Ascending aorta (tissue), 2 donors: Measurements from ENCODE around the gene SLC34A1. TPM values are rescaled to one million over a fixed set of nuclear protein-coding genes. Genes with fewer than 3 reads are reported as not detected.
"Not testable (repeated sequence)": the region's sequence is repeated elsewhere in the genome, so short reads cannot be mapped to it uniquely, and the experiment has no call there.

ENCODE experiments used
- DNase-seq, 2 donors: peaks; one replicate each; pipeline ENCODE4 v3.0.0-alpha.2; 2019; ENCODE audit warnings: low spot score in 2 of 2
- H3K27ac ChIP-seq, 2 donors: fragments of 200-600 bp; sonication (generic); one replicate each; pipeline ENCODE4 v1.5.1; 2016 to 2017; ENCODE audit warnings: mild to moderate bottlenecking in 1 of 2
- H3K27me3 ChIP-seq: fragments of 200-600 bp; sonication (generic); one replicate; pipeline ENCODE4 v1.5.1; 2017
- H3K36me3 ChIP-seq, 2 donors: fragments of 200-600 bp; sonication (generic); one replicate each; pipeline ENCODE4 v1.5.1; 2016
- H3K4me1 ChIP-seq, 2 donors: fragments of 200-600 bp; sonication (generic); one replicate each; pipeline ENCODE4 v1.5.1; 2016 to 2017; ENCODE audit warnings: mild to moderate bottlenecking in 1 of 2
- H3K4me3 ChIP-seq, 2 donors: fragments of 200-600 bp; sonication (generic); one replicate each; pipeline ENCODE4 v1.5.1; 2016 to 2017; ENCODE audit warnings: mild to moderate bottlenecking in 1 of 2
- H3K9me3 ChIP-seq, 2 donors: fragments of 200-600 bp; sonication (generic); one replicate each; pipeline ENCODE4 v1.5.1; 2016
- intact Hi-C: fragments of 100-400 bp; cut with DNase I; formaldehyde crosslinking; loops from one replicate; pipeline ENCODE4 v1.15.1; 2023
- total RNA-seq: library from RNA; depleted of rRNA; stranded (reverse); fragments of >200 nt; gene quantifications from one replicate; pipeline ENCODE4 v1.1.0, GENCODE V29; 2016
- TF ChIP-seq, protein P1 (sequence below), 3 experiments: fragments of 200-600 bp in 2 of 3; fragments of 450-650 bp in 1 of 3; sonication (generic) in 2 of 3; IDR thresholded peaks; one replicate each; pipeline ENCODE4 v1.5.1; 2016 to 2019; ENCODE audit warnings: antibody characterized with exemption in 3 of 3, mild to moderate bottlenecking in 1 of 3, moderate library complexity in 1 of 3

The SLC34A1 gene
- total RNA-seq, 1 donor from 2014 or later, result not detected

DNA sequence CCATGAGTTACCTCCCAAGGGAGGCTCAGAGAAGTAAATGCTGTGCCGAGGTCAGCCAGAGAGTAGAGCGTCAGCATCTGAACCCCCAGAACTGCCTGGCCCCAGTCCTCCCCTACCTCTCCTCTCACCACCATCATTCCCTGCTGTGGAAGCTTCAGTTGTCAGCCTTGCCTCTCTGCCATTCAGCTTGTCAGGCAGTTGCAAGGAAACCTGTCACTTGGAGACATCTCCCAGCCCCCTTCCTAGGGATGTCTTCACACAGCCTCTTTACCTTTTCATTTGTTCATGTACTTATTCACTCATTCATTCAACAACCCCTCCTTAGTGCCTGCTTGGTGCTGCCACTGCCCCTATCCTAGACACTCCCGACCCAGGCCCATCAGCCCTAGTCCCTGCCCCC, 24.4 kb upstream of the SLC34A1 start:
- Histone ChIP-seq H3K4me1 (peaks cover 0 to 9% of the 10 kb centered on the region in 2 donors), H3K27me3 (no peaks in the 10 kb centered on the region), H3K27ac (no peak overlapping the region), H3K36me3 (no peaks in the 10 kb centered on the region), H3K9me3 (no peaks in the 10 kb centered on the region), H3K4me3 (no peak overlapping the region)
- DNase-seq, result no peak
- TF ChIP-seq, protein P1, sequence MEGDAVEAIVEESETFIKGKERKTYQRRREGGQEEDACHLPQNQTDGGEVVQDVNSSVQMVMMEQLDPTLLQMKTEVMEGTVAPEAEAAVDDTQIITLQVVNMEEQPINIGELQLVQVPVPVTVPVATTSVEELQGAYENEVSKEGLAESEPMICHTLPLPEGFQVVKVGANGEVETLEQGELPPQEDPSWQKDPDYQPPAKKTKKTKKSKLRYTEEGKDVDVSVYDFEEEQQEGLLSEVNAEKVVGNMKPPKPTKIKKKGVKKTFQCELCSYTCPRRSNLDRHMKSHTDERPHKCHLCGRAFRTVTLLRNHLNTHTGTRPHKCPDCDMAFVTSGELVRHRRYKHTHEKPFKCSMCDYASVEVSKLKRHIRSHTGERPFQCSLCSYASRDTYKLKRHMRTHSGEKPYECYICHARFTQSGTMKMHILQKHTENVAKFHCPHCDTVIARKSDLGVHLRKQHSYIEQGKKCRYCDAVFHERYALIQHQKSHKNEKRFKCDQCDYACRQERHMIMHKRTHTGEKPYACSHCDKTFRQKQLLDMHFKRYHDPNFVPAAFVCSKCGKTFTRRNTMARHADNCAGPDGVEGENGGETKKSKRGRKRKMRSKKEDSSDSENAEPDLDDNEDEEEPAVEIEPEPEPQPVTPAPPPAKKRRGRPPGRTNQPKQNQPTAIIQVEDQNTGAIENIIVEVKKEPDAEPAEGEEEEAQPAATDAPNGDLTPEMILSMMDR (IDR thresholded peaks at IDR 0.05), result no peak
- intact Hi-C loops, result no loop called here

DNA sequence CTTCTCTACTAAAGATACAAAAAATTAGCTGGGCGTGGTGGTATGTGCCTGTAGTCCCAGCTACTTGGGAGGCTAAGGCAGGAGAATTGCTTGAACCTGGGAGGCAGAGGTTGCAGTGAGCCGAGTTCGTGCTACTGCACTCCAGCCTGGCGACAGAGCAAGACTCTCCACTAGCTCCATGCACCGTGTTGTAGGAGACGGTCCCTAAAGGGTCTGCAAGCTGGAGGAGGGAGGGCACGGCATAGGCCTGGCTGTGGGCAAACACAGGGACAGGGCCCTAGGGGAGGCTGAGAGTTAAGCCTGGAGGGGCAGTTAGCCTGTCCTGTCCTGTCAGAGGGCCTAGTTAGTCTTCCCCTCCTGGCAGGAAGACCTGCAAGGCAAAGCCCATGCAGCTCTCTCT, 23.5 kb upstream of the SLC34A1 start:
- intact Hi-C loops, H3K4me3 ChIP-seq, H3K4me1 ChIP-seq, H3K36me3 ChIP-seq, DNase-seq, H3K9me3 ChIP-seq, H3K27ac ChIP-seq, H3K27me3 ChIP-seq: not testable (repeated sequence)

DNA sequence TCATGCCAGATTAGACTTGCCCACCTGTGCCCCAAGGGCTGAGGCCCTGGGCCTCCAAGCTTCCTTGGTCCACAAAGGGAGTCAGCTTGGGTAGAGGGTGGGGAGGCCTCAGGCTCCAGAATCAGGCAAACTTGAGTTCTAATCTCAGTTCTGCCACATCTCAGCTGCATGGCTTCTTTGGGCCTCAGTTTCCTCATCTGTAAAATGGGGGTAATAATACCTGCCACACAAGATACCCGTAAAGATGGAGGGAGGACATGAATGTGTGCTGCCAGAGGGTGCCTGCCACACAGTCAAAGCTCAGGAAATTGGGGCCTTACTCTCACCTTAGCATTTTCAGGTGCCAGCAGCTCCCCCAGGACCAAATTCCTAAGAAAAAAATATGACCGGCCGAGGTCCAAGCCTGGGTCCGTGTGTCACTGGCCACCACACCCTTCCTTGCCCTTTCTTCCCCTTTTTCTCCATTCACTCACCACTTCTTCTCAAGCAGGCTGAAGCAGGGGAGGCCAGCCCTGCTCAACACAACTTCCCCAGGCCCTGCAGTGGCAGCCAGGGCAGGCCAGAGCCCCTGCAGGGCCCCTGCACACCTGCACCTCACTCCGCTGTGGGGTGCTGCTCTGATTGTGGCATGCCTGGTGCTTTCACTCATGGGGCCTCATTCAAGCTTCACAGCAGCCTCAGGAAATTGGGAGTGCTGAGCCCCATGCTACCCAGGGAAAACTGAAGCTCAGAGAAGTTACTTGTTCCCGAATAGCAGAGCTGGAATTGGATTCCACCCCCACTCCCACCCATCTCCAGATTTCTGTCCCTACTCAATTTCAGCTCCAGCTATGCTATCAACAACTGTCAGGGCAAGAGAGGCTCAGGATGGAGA, 22.6 kb upstream of the SLC34A1 start:
- no peak for DNase-seq
- H3K36me3 ChIP-seq, result no peaks in the 10 kb centered on the region

DNA sequence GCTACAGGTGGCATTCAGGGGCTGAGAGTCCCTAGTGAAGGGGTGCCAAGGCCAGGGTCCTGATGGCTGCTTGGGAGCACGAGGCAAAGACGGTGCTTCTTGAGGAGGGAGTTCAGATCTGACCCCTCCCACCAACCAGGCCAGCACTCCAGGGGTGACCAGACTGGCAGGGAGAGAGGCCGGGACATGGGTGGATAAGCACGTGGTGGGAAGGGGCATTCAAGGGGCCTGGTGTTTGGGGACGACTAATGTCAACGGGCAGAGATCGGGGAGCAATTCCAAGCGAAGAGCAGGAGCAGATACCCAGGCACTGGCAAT, 22.0 kb upstream of the SLC34A1 start:
- H3K27me3 ChIP-seq, result no peaks in the 10 kb centered on the region
- no peak for DNase-seq
- TF ChIP-seq, protein P1 (IDR thresholded peaks at IDR 0.05), result no peak
- H3K4me1 ChIP-seq, result peaks cover 5 to 14% of the 10 kb centered on the region in 2 donors
- H3K9me3 ChIP-seq, result no peaks in the 10 kb centered on the region
- H3K27ac ChIP-seq, result no peak overlapping the region
- intact Hi-C loops, result no loop called here
- H3K4me3 ChIP-seq, result no peak overlapping the region
- no peaks in the 10 kb centered on the region for H3K36me3 ChIP-seq

More for the DNA sequence above, 22.6 kb upstream of the SLC34A1 start:
- no peaks in the 10 kb centered on the region for H3K9me3 ChIP-seq
- H3K27me3 ChIP-seq, result no peaks in the 10 kb centered on the region
- TF ChIP-seq, protein P1 (IDR thresholded peaks at IDR 0.05), result no peak
- H3K4me1 ChIP-seq, result peaks cover 5 to 14% of the 10 kb centered on the region in 2 donors
- H3K4me3 ChIP-seq, result no peak overlapping the region
- no peak overlapping the region for H3K27ac ChIP-seq
- intact Hi-C loops, result no loop called here

DNA sequence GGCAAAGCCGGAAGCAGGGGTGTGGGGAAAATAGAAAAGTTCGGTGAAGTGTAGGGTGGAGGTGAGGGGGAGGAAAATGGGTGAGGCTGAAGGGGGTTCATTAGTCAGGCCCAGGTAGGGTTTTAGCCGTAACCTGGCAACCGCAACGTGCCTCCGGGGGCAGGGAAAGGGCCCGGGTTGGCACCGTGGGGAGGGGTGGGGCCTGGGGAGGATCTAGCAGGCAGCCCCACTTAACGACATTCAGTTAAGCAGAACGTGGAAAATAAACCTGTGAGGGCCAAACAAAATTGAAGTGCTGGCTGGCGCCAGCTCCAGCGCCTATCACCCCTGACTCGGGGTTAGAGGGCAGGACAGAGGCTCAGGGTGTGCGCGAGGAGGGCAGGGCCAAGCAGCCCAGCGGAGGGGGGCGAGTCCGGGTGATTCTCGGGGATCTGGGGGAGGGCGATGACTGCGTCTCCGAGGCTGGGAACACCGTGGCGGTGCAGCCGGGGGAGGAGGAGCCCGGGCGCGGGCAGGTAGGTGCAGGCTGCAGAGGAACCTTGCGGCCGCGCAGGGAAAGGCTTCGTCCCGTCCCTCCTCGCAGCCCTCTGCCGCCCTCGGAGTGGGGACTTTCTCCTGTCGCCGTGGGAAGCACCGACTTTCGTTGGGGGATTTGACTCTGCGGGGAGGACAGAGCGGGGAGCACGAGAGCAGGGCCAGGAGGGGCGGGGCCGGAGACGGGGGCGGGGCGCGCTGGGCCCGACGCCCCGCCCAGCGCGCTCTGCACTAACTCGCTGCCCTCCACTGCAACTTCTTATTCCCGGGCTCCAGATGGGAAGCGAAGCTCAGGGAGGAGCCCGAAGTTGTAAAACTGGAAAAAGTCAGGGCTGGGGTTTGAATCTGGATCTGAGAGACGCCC, 21.4 kb upstream of the SLC34A1 start:
- TF ChIP-seq, protein P1 (IDR thresholded peaks at IDR 0.05), result no peak
- no peak overlapping the region for H3K27ac ChIP-seq
- H3K4me3 ChIP-seq, result peak overlapping the region; percentile 53 to 66
- H3K9me3 ChIP-seq, result no peaks in the 10 kb centered on the region
- H3K27me3 ChIP-seq, result no peaks in the 10 kb centered on the region
- peaks cover 7 to 18% of the 10 kb centered on the region in 2 donors for H3K4me1 ChIP-seq
- intact Hi-C loops, result no loop called here
- no peak for DNase-seq
- H3K36me3 ChIP-seq, result no peaks in the 10 kb centered on the region

DNA sequence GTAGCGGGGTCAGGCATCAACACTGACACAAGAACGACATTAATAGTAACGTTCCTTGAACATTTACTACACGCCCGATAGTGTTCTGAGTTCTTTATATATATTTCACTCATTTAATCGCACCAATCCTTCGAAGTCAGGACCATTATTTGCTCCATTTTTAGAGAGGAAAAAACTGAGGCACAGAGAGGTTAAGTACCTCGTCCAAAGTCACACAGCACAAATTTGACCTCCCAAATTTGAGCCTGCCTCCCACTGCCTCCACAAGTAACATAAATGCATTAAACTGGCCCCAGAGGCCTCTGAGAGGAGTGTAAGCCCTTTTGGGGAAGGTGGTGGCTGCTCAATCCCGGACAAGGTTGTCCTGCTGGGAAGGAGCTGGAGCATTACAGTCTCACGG, 20.7 kb upstream of the SLC34A1 start:
- no peaks in the 10 kb centered on the region for H3K36me3 ChIP-seq
- no peaks in the 10 kb centered on the region for H3K9me3 ChIP-seq
- no peak overlapping the region for H3K27ac ChIP-seq
- no peaks in the 10 kb centered on the region for H3K27me3 ChIP-seq
- H3K4me3 ChIP-seq, result peak overlapping the region; percentile 53 to 66
- TF ChIP-seq, protein P1 (IDR thresholded peaks at IDR 0.05), result no peak
- DNase-seq, result no peak
- peaks cover 7 to 18% of the 10 kb centered on the region in 2 donors for H3K4me1 ChIP-seq
- intact Hi-C loops, result no loop called here
